Neutrophil (primary cell): ENCODE data around the gene EEF1AKMT3.

Experiments used
- H3K27ac ChIP-seq: fragments of 200-600 bp; sonication (generic); 2 replicates; pipeline ENCODE4 v1.5.1; 2016; ENCODE audit warnings: mild to moderate bottlenecking, moderate library complexity
- H3K27me3 ChIP-seq: fragments of 200-600 bp; sonication (generic); 2 replicates; pipeline ENCODE4 v1.6.0; 2016; ENCODE audit warnings: mild to moderate bottlenecking
- H3K36me3 ChIP-seq: fragments of 200-600 bp; sonication (generic); 2 replicates; pipeline ENCODE4 v1.5.1; 2017
- H3K4me1 ChIP-seq, 2 experiments: fragments of 200-600 bp in 1 of 2; sonication (generic) in 1 of 2; 1 replicate in 1 of 2; 2 replicates in 1 of 2; pipeline versions ENCODE4 v1.5.1 to v1.6.1; 2013 to 2016; ENCODE audit warnings: low read depth in 1 of 2, low read length in 1 of 2, mild to moderate bottlenecking in 1 of 2, moderate library complexity in 1 of 2; ENCODE audit not compliant: control insufficient read depth in 1 of 2, insufficient read depth in 1 of 2
- H3K4me3 ChIP-seq, 2 experiments: fragments of 200-600 bp in 1 of 2; sonication (generic) in 1 of 2; 1 replicate in 1 of 2; 2 replicates in 1 of 2; pipeline ENCODE4 v1.5.1; 2013 to 2016; ENCODE audit warnings: low read depth in 1 of 2, low read length in 1 of 2, mild to moderate bottlenecking in 1 of 2, moderate library complexity in 1 of 2
- H3K9me3 ChIP-seq: fragments of 200-600 bp; sonication (generic); 2 replicates; pipeline ENCODE4 v1.5.1; 2016
- TF ChIP-seq, protein P1 (sequence below): fragments of 200-600 bp; sonication (generic); IDR thresholded peaks from 2 replicates; pipeline ENCODE4 v1.5.1; 2016; ENCODE audit warnings: antibody characterized with exemption

EEF1AKMT3 gene

DNA sequence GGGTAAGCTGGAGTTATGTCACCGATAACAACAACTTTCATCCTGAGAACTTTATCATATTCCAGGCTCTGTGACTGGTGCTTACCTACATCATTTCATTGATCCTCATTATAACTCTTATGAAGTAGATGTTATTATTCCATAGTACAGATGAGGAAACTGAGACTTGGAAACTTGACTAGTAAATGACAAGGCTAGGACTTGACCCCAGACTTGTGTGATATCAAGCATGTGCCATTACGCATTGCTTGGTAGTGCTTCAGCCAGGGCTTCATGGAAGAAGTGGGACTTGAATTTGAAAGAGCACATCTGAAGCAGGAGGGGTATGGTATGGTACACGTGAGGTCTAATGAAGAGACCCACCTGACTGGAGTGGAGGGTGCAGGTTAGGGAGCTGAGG is 34.3 kb downstream of the EEF1AKMT3 start:
- Histone ChIP-seq H3K4me1 (no peaks in the 10 kb centered on the region), H3K27ac (no peak overlapping the region), H3K9me3 (no peaks in the 10 kb centered on the region), H3K36me3 (peaks cover 80% of the 10 kb centered on the region), H3K4me3 (no peak overlapping the region), H3K27me3 (no peaks in the 10 kb centered on the region)
- TF ChIP-seq, protein P1, sequence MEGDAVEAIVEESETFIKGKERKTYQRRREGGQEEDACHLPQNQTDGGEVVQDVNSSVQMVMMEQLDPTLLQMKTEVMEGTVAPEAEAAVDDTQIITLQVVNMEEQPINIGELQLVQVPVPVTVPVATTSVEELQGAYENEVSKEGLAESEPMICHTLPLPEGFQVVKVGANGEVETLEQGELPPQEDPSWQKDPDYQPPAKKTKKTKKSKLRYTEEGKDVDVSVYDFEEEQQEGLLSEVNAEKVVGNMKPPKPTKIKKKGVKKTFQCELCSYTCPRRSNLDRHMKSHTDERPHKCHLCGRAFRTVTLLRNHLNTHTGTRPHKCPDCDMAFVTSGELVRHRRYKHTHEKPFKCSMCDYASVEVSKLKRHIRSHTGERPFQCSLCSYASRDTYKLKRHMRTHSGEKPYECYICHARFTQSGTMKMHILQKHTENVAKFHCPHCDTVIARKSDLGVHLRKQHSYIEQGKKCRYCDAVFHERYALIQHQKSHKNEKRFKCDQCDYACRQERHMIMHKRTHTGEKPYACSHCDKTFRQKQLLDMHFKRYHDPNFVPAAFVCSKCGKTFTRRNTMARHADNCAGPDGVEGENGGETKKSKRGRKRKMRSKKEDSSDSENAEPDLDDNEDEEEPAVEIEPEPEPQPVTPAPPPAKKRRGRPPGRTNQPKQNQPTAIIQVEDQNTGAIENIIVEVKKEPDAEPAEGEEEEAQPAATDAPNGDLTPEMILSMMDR, result no peak

DNA sequence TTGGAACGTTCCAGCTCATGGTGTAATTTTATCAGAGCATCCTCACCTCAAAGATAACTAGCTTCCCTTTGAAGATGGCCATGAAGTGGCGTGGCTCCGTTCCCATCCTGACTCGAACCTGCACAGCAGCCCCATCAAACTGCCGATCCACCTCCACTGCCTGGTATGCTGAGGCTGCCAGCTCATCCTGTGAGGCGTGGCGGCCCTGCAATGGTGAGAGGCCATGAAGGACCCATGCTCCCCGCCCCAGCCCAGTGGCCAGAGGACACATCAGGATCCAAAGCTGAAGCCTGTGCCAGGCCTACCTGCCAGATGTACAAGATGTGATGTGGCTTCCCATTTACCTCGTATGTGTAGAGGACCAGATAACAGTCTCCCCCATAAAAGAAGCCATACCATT is 34.9 kb downstream of the EEF1AKMT3 start:
- no peaks in the 10 kb centered on the region for H3K9me3 ChIP-seq
- H3K4me1 ChIP-seq, result no peaks in the 10 kb centered on the region
- TF ChIP-seq, protein P1, result no peak
- no peak overlapping the region for H3K4me3 ChIP-seq
- no peaks in the 10 kb centered on the region for H3K27me3 ChIP-seq
- H3K36me3 ChIP-seq, result peaks cover 74% of the 10 kb centered on the region
- H3K27ac ChIP-seq, result no peak overlapping the region

DNA sequence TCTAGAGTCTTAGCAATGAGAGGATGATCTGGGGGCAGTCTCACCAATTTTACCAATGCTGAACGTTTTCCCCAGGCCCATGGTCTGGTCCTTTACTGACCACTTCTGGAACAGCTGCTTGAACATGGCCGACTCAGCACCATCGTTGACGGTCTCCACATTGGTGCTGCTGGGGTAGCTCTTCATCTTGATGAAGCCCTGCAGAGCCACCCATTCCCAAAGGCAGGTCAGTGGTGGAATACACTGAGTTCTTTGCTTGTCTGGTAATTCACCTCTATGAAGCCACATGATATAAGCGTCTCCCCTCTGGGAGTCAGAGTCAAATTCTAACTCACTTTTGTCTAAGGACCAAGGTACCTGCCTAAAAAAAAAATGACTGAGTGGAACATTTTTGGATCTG is 35.9 kb downstream of the EEF1AKMT3 start:
- TF ChIP-seq, protein P1, result no peak
- Histone ChIP-seq H3K27ac (no peak overlapping the region), H3K4me1 (no peaks in the 10 kb centered on the region), H3K4me3 (no peak overlapping the region), H3K27me3 (no peaks in the 10 kb centered on the region), H3K9me3 (no peaks in the 10 kb centered on the region), H3K36me3 (peaks cover 63% of the 10 kb centered on the region)

DNA sequence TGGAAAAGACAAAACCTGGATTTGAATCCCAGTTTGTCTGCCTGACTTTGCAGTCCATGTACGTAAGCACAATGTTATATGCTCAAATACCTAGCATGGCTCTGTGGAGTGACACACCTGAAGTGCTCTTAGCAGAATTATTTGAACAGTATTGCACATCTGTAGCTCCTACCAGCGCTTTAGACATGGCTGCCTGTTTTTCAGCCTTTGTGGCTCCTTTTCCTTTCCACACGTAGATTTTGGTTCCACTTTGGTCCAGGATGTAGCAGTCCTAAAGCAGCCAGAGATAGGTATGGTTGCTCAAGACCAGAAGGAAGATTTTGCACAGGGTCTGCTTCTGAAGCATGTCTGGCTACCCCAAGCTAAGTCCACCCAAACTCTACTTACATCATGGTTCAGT is 37.0 kb downstream of the EEF1AKMT3 start:
- TF ChIP-seq, protein P1, result no peak
- no peaks in the 10 kb centered on the region for H3K4me1 ChIP-seq
- peaks cover 54% of the 10 kb centered on the region for H3K36me3 ChIP-seq
- no peak overlapping the region for H3K4me3 ChIP-seq
- H3K27ac ChIP-seq, result no peak overlapping the region
- H3K9me3 ChIP-seq, result no peaks in the 10 kb centered on the region
- H3K27me3 ChIP-seq, result no peaks in the 10 kb centered on the region

DNA sequence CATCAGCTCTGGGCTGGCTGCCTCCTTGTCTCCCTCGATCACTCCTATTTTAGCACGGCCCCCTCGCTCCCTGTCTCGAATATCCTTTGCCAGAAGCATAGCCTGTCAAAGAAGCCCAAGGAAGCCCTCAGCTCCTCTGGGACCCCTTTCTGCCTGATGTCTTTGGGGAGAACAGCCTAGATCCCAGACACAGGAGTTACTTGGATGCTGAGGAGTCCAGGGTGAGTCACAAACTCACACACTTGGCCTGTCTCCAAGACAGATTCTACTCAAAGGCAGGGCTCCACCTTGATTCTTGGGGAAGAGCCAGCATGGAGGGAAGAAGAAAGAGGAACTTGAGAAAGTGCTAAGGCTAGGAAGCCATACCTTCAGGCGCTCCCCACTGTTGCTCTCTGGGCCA is 38.0 kb downstream of the EEF1AKMT3 start:
- Histone ChIP-seq H3K36me3 (peaks cover 54% of the 10 kb centered on the region), H3K9me3 (no peaks in the 10 kb centered on the region), H3K27ac (no peak overlapping the region), H3K27me3 (no peaks in the 10 kb centered on the region), H3K4me1 (no peaks in the 10 kb centered on the region), H3K4me3 (no peak overlapping the region)
- TF ChIP-seq, protein P1, result no peak
